Measurements from ENCODE around the gene VENTX. TPM values are rescaled to one million over a fixed set of nuclear protein-coding genes. Genes with fewer than 3 reads are reported as not detected.
"Not testable (repeated sequence)": the region's sequence is repeated elsewhere in the genome, so short reads cannot be mapped to it uniquely, and the experiment has no call there.

VENTX gene
- total RNA-seq, 2 experiments from 2014 or later, result 0.07 to 0.12 TPM

DNA sequence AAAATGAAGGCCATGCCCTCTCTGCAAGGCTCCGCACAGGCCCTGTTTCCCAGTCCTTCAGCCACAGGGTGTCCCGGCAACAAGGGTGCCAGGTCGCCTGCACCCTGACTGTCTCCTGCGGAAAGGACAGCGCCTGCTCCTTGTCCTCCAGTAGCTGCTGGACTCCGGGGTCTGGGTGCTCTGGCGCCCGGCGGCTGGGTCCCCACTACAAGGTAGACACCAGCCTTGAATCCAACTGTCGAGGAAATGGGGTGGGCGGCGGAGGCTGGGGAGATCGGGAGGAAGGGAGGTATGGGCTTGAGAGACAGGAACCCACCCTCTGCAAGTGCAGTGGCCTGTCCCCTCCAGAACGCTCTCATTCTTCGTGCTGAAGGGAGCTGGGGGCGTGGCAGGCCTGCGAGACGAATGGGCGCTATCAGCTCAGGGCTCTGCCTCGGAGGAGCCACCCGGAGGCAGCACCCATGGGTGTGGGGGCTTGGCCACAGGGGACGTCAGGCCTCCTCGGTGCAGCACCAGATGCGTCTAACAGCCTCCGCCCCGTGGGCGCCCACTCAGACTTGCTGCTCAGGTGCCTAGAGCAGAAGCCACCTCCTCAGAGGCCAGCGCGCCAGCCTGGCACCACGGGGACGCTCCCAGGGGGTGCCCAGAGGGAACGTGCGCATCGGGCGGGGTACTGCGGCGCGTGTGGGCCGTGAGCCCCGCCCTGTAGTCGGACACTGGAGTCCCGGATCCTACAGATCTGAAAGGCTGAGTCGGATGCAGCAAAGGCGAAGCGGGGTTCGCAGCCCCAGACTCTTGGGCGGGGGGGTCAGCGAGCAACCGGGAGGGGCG is 23.5 kb downstream of the VENTX start:
- peaks cover 76% of the 10 kb centered on the region for H3K4me1 Mint-ChIP-seq (ENCODE audit: low read depth)
- POLR2A ChIA-PET, result interaction anchor here (3.4 kb wide), 1 partner anchor 14 kb away, joined by 30 read pairs; the partner anchor contains the start of gene ADAM8
- CTCF ChIA-PET, result interaction anchor here (0.6 to 1.1 kb wide), 3 partner anchors 15 to 46 kb away, joined by 3 to 8 read pairs (median 4); no protein-coding TSS in a partner anchor
- intact Hi-C loops (cut with micrococcal nuclease), result loop anchor here (1.0 to 5.0 kb wide), 3 partner anchors 48 to 131 kb away; partner anchors contain the start of genes ECHS1 and MTG1
- H3K27me3 Mint-ChIP-seq, result peaks cover 2% of the 10 kb centered on the region
- H3K27ac Mint-ChIP-seq, result peak overlapping the region; percentile 90
- DNase-seq, result peak; percentile 84
- H3K4me3 Mint-ChIP-seq, result peak overlapping the region; percentile 79
- H3K9me3 Mint-ChIP-seq, result no peaks in the 10 kb centered on the region
- peaks cover 16% of the 10 kb centered on the region for H3K36me3 Mint-ChIP-seq

DNA sequence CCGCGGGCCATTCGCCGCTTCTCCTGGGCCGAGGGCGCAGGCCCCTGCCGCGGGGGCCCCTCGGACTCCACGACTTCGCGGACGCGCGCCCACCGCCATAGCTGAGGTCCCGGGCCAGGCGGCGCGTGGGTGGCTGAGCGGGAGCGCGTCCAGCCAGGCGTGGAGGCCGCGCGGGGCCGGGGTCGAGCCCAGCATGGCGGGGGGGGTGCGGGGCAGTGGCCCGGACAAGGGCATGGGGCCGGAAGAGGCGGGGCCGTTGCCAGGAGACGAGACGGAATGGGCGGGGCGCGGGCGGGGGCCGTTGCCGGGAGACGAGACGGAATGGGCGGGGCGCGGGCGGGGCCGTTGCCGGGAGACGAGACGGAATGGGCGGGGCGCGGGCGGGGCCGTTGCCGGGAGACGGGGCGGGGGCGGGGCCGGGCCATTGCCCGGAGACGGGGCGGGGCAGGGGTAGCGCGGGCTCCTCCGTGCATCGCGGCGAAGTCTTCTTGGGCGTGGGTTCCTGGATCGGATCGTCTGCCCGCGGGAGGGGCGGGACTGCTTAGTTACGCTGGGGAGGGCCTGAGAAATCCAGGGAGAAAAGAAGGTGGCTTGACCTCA is 24.2 kb downstream of the VENTX start:
- no peaks in the 10 kb centered on the region for H3K9me3 Mint-ChIP-seq
- DNase-seq, result peak; percentile 92
- intact Hi-C loops (cut with micrococcal nuclease), result loop anchor here (1.0 to 5.0 kb wide), 3 partner anchors 47 to 130 kb away; partner anchors contain the start of genes ECHS1 and MTG1
- peak overlapping the region; percentile 79 for H3K4me3 Mint-ChIP-seq
- peak overlapping the region; percentile 90 for H3K27ac Mint-ChIP-seq
- POLR2A ChIA-PET, result interaction anchor here (2.1 to 3.4 kb wide), 2 partner anchors 14 to 36 kb away, joined by 4 to 30 read pairs; partner anchors contain the start of gene ADAM8
- CTCF ChIA-PET, result interaction anchor here (0.6 to 2.8 kb wide), 5 partner anchors 13 to 46 kb away, joined by 3 to 15 read pairs (median 8); no protein-coding TSS in a partner anchor
- H3K36me3 Mint-ChIP-seq, result peaks cover 17% of the 10 kb centered on the region
- H3K4me1 Mint-ChIP-seq (ENCODE audit: low read depth), result peaks cover 76% of the 10 kb centered on the region
- H3K27me3 Mint-ChIP-seq, result peaks cover 2% of the 10 kb centered on the region

DNA sequence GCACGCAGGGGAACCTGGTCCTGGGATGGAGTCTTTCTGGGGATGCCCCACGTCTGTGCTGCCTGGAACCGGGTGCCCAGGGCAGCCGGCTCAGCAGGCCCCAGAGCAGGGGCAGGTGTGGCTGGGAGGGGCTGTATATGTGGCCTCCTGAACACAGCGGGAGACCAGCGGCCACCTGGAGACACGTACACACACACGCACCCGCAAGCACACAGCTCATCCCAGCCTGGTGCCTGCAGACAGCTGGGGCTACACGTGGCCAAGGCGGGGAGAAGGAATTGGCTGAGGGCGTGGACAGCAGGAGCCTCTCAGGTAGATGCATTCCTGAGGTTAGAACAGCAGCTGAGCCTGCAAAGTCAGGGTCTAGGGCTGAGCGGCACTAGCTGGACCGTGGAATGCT is 25.0 kb downstream of the VENTX start:
- intact Hi-C loops (cut with micrococcal nuclease), result loop anchor here (5.0 kb wide), 2 partner anchors 110 to 130 kb away; partner anchors contain the start of genes ECHS1 and MTG1
- H3K4me3 Mint-ChIP-seq, result no peak overlapping the region
- CTCF ChIA-PET, result interaction anchor here (1.1 to 2.8 kb wide), 3 partner anchors 12 to 67 kb away, joined by 3 to 15 read pairs (median 10); no protein-coding TSS in a partner anchor

DNA sequence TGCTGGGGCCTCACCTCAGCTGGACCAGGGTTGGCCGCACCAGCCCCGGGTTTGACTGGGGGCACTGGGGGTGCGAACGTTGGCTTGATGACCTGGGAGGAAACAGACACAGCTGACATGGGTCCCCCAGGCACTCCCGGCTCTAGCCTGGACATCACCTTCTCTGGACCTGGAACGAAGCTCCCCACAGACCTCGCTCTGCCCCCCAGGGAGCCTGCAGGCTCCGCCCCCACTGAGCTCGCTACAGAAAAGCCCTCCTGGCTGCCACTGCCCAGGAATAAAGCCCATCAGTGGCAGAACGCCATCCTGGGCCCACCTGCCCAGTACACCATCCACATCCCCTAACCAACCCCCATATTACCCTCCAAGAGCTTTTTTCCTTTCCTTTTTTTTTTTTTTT is 26.0 kb downstream of the VENTX start:
- no peak overlapping the region for H3K27ac Mint-ChIP-seq

More for the DNA sequence above, 25.0 kb downstream of the VENTX start:
- POLR2A ChIA-PET, result interaction anchor here (2.1 to 3.4 kb wide), 4 partner anchors 9 to 45 kb away, joined by 4 to 30 read pairs (median 6); partner anchors contain the start of gene ADAM8
- no peak overlapping the region for H3K27ac Mint-ChIP-seq
- DNase-seq, result no peak
- H3K27me3 Mint-ChIP-seq, result peaks cover 2% of the 10 kb centered on the region
- H3K9me3 Mint-ChIP-seq, result no peaks in the 10 kb centered on the region
- peaks cover 69% of the 10 kb centered on the region for H3K4me1 Mint-ChIP-seq (ENCODE audit: low read depth)
- peaks cover 17% of the 10 kb centered on the region for H3K36me3 Mint-ChIP-seq

DNA sequence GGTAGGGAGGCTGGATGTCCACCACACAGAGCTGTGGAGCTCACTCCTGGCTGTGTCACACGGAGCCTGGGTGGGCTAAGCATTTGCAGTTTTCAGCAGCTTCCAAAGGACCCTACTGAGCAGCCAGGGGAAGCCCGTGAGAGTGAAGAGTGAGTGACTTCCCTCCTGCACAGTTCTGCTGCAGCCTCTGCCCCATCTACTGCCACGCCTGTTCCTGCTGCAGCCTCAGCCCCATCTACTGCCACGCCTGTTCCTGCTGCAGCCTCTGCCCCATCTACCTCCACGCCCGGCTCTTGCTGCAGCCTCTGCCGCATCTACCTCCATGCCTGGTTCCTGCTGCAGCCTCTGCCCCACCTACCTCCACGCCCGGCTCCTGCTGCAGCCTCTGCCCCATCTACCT is 26.8 kb downstream of the VENTX start:
- Mint-ChIP-seq H3K27me3 (no peaks in the 10 kb centered on the region), H3K4me1 (ENCODE audit: low read depth) (peaks cover 54% of the 10 kb centered on the region), H3K27ac (no peak overlapping the region), H3K36me3 (peaks cover 14% of the 10 kb centered on the region), H3K9me3 (no peaks in the 10 kb centered on the region), H3K4me3 (no peak overlapping the region)
- POLR2A ChIA-PET, result interaction anchor here (1.2 to 2.4 kb wide), 3 partner anchors 11 to 43 kb away, joined by 4 to 11 read pairs (median 6); partner anchors contain the start of gene ADAM8
- DNase-seq, result peak; percentile 48
- CTCF ChIA-PET, result interaction anchor here (0.9 to 2.8 kb wide), 3 partner anchors 10 to 121 kb away, joined by 3 to 15 read pairs (median 10); no protein-coding TSS in a partner anchor
- intact Hi-C loops (cut with micrococcal nuclease), result loop anchor here (5.0 kb wide), 2 partner anchors 108 to 128 kb away; partner anchors contain the start of genes ECHS1 and MTG1

More for the DNA sequence above, 26.0 kb downstream of the VENTX start:
- Mint-ChIP-seq H3K36me3 (peaks cover 17% of the 10 kb centered on the region), H3K4me1 (ENCODE audit: low read depth) (peaks cover 61% of the 10 kb centered on the region), H3K9me3 (no peaks in the 10 kb centered on the region), H3K4me3 (no peak overlapping the region), H3K27me3 (peaks cover 2% of the 10 kb centered on the region)
- CTCF ChIA-PET, result interaction anchor here (0.9 to 2.8 kb wide), 3 partner anchors 11 to 120 kb away, joined by 3 to 15 read pairs (median 10); no protein-coding TSS in a partner anchor
- intact Hi-C loops (cut with micrococcal nuclease), result loop anchor here (5.0 kb wide), 2 partner anchors 109 to 129 kb away; partner anchors contain the start of genes ECHS1 and MTG1
- DNase-seq, result no peak
- POLR2A ChIA-PET, result interaction anchor here (1.2 to 2.4 kb wide), 5 partner anchors 8 to 44 kb away, joined by 4 to 11 read pairs (median 6); partner anchors contain the start of gene ADAM8

DNA sequence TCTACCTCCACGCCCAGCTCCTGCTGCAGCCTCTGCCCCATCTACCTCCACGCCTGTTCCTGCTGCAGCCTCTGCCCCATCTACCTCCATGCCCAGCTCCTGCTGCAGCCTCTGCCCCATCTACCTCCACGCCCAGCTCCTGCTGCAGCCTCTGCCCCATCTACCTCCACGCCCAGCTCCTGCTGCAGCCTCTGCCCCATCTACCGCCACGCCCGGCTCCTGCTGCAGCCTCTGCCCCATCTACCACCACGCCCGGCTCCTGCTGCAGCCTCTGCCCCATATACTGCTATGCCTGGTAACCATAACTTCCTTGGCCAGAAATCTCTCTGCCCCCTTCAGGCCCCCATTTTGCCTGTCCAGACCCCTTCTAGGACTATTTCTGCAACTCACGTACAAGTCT is 27.4 kb downstream of the VENTX start:
- POLR2A ChIA-PET, result interaction anchor here (1.7 to 2.2 kb wide), 2 partner anchors 10 to 11 kb away, joined by 11 to 12 read pairs; partner anchors contain the start of gene ADAM8
- DNase-seq; intact Hi-C loops (cut with micrococcal nuclease); H3K4me3 Mint-ChIP-seq; H3K9me3 Mint-ChIP-seq; H3K27ac Mint-ChIP-seq; CTCF ChIA-PET; H3K27me3 Mint-ChIP-seq: not testable (repeated sequence)
- H3K4me1 Mint-ChIP-seq (ENCODE audit: low read depth), result peaks cover 49% of the 10 kb centered on the region
- H3K36me3 Mint-ChIP-seq, result peaks cover 14% of the 10 kb centered on the region

DNA sequence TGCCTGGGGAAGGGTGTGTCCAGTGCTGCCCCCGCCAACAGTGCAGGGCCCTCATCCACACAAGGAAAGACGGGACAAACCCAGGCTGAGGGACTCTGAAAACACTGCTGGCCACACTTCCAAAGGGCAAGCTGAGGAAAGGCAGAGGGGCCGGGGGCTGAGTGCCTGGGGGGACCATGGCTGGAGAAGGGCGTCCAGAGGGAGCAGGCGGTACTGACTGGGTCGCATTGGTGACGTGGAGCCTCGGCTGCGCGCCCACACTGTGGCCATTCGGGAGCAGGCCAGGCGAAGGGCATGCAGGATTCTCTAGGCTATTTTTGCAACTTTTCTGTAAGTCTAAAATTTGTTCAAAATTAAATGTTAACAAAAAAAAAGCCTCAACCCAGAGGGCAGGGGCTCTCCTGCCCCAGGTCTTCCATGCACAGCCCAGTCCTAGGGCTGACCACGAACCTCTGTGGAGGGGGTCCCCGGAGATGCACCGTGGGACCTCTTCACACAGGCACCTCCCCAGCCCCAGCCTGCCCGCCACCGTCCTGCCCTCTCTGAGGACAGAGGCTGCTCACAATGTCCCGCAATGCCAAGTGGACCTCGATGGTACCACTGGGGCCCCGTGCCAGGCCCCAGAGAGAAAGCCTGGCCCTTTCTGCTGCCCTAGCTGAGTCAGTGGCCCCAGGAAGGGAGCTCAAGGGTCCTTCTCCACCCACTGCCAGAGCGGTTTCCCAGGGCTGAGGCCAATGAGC is 28.6 kb downstream of the VENTX start:
- ChIA-PET POLR2A (interaction anchor here (2.2 kb wide), 1 partner anchor 9 kb away, joined by 12 read pairs; no protein-coding TSS in a partner anchor), CTCF (interaction anchor here (1.1 kb wide), 1 partner anchor 10 kb away, joined by 4 read pairs; no protein-coding TSS in a partner anchor)
- Mint-ChIP-seq H3K36me3 (peaks cover 19% of the 10 kb centered on the region), H3K4me1 (ENCODE audit: low read depth) (peaks cover 37% of the 10 kb centered on the region), H3K27me3 (no peaks in the 10 kb centered on the region), H3K27ac (no peak overlapping the region), H3K4me3 (no peak overlapping the region), H3K9me3 (no peaks in the 10 kb centered on the region)
- intact Hi-C loops (cut with micrococcal nuclease), result no loop called here
- no peak for DNase-seq

DNA sequence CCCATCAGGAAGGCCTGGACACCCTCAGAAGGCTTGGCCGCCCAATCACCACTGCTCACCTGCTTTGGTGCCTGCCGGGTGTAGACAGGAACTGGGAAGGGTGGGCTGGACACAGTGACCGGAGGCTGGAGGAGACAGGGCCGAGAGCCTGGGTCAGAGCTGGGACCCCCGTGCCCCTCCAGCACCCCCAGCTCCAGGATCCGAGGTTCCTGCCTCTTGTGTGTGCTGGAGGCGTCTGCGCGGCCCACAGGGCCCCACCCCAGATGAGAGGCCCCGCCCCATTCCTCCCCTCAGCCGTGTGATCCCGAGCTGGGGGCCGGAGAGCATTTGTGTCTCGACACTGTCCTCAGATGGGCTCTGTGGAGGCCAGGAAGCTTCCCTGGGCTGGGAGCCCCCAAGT is 29.6 kb downstream of the VENTX start:
- intact Hi-C loops (cut with micrococcal nuclease), result no loop called here
- Mint-ChIP-seq H3K4me1 (ENCODE audit: low read depth) (peaks cover 34% of the 10 kb centered on the region), H3K36me3 (peaks cover 26% of the 10 kb centered on the region), H3K27me3 (no peaks in the 10 kb centered on the region), H3K27ac (no peak overlapping the region), H3K4me3 (no peak overlapping the region), H3K9me3 (no peaks in the 10 kb centered on the region)
- POLR2A ChIA-PET, result interaction anchor here (2.2 kb wide), 1 partner anchor 8 kb away, joined by 12 read pairs; no protein-coding TSS in a partner anchor
- CTCF ChIA-PET, result interaction anchor here (0.9 to 1.1 kb wide), 2 partner anchors 9 to 10 kb away, joined by 4 read pairs; no protein-coding TSS in a partner anchor
- DNase-seq, result no peak

DNA sequence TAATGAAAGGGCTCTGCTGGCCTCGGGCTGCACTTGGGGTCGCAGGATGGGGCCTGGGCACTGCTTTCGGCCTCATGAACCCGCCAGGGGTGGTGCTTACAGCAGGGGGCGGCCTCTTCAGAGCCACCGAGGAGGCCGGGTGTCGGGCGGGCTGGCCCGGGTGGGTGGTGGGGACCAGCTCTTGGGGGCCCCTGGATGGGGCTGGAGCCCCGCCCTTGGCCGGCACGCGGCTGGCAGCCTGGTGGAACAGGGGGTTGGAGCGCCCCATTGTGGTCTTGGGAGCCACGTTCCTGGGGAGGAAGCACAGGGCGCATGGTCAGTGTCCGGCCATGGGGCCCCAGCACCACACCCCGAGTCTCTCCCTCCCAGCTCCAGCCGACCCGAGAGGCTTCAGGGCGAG is 30.2 kb downstream of the VENTX start:
- ChIA-PET POLR2A (no interaction called here), CTCF (interaction anchor here (0.9 kb wide), 1 partner anchor 10 kb away, joined by 4 read pairs; no protein-coding TSS in a partner anchor)
- peaks cover 26% of the 10 kb centered on the region for H3K36me3 Mint-ChIP-seq
- no peaks in the 10 kb centered on the region for H3K27me3 Mint-ChIP-seq
- intact Hi-C loops (cut with micrococcal nuclease), result no loop called here
- no peak for DNase-seq
- H3K27ac Mint-ChIP-seq, result no peak overlapping the region
- H3K4me3 Mint-ChIP-seq, result no peak overlapping the region
- H3K9me3 Mint-ChIP-seq, result no peaks in the 10 kb centered on the region
- H3K4me1 Mint-ChIP-seq (ENCODE audit: low read depth), result peaks cover 28% of the 10 kb centered on the region

DNA sequence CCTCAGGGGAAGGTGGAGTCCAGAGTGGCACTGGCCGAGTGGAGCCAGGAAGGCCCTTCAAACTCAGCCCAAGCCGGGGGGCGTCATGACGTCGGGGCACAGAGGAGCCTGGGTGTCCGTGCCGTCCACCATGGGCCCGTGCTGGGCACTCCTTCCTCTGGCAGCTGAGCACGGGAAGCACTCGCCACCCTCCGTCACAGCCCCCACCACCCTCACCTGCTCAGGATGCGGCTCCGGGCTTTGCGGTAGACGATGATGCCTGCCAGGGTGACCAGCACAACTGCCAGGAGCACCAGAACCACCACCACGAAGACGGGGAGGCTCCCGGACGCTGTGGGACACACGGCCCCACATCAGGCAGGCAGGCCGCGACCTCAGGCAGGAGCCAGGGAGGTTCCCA is 30.9 kb downstream of the VENTX start:
- no peak for DNase-seq
- Mint-ChIP-seq H3K27me3 (no peaks in the 10 kb centered on the region), H3K4me3 (no peak overlapping the region), H3K4me1 (ENCODE audit: low read depth) (peaks cover 21% of the 10 kb centered on the region), H3K9me3 (no peaks in the 10 kb centered on the region), H3K27ac (no peak overlapping the region), H3K36me3 (peaks cover 25% of the 10 kb centered on the region)
- intact Hi-C loops (cut with micrococcal nuclease), result no loop called here
- ChIA-PET POLR2A (no interaction called here), CTCF (no interaction called here)

DNA sequence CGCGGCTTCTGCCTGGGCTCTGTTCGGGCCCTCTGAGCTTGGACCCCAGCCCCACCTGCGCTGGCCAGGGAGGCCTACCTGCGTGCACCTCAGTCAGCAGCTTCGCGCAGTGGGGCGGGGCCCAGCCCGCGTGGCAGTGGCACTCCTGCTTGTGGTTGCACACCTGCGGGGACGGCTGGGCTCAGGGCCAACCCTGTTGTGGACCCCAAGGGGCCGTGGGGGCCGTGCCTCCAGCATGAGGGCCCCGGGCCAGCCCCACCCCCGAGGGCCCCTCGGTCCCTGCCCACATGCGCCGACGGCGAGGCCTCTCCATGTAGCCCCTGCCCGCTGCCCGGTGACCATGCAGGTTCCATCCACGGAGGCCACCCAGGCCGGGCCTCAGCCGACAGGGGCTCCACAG is 31.7 kb downstream of the VENTX start:
- Mint-ChIP-seq H3K4me1 (ENCODE audit: low read depth) (peaks cover 15% of the 10 kb centered on the region), H3K9me3 (no peaks in the 10 kb centered on the region), H3K27ac (no peak overlapping the region), H3K36me3 (peaks cover 23% of the 10 kb centered on the region), H3K27me3 (no peaks in the 10 kb centered on the region), H3K4me3 (no peak overlapping the region)
- intact Hi-C loops (cut with micrococcal nuclease), result no loop called here
- no peak for DNase-seq
- POLR2A ChIA-PET, result no interaction called here
- CTCF ChIA-PET, result no interaction called here

Data from activated CD4-positive, alpha-beta memory T cell treated with anti-CD3 and anti-CD28 coated beads for 36 hours (primary cell).